HG03159 (cell line): Measurements from ENCODE around the gene BMP8B.

Experiments
- ATAC-seq: cut with Tn5 transposase; IDR thresholded peaks from one replicate; pipeline ENCODE4 v1.9.1; 2021; ENCODE audit warnings: mild to moderate bottlenecking, moderate library complexity; ENCODE audit not compliant: unreplicated experiment

BMP8B gene

DNA sequence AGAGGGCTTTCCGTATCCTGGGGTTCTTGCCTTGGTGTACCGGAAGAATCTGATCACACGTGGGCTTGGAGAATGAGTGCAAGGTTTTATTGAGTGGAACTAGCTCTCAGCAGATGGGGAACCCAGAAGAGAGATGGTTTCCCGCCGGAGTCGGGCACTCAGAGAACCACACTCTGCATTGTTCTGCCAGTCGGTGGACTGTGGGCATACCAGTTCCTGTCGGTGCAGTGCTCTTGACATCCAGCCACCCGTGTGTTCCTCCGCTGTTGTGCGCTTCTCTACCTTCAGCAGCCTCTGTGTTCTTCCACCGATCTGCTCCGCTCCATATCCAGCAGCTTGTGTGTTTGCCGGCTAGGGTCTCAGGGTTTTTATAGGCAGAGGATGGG lies 60.7 kb downstream of the BMP8B start:
- no peak for ATAC-seq

GRCh38 chr1:39727221-39727931 lies 61.3 kb downstream of the BMP8B start:
- ATAC-seq: no peak

- no peak for ATAC-seq
These were observed 62.1 kb downstream of the BMP8B start for GRCh38 chr1:39726600-39726999.

DNA sequence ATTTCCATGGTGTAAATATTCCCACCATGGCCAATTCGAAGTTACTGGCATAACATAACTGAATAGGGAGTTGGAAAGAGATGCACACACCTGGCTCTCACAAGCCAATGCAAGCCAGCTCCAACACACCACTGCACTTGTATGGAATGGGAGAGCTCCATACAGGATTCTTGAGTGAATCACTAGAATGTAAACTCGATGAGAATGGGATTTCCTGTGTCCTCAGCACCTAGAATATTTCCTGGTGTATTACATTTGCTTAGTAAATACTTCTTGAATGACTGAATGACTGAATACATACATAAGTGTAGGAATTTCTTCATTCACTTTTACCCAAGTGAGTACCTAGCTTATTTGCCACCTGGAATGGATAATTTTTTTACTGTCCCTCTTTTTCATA lies 66.2 kb downstream of the BMP8B start:
- no peak for ATAC-seq

- ATAC-seq: no peak
These were observed 67.0 kb downstream of the BMP8B start for GRCh38 chr1:39721664-39722063.

DNA sequence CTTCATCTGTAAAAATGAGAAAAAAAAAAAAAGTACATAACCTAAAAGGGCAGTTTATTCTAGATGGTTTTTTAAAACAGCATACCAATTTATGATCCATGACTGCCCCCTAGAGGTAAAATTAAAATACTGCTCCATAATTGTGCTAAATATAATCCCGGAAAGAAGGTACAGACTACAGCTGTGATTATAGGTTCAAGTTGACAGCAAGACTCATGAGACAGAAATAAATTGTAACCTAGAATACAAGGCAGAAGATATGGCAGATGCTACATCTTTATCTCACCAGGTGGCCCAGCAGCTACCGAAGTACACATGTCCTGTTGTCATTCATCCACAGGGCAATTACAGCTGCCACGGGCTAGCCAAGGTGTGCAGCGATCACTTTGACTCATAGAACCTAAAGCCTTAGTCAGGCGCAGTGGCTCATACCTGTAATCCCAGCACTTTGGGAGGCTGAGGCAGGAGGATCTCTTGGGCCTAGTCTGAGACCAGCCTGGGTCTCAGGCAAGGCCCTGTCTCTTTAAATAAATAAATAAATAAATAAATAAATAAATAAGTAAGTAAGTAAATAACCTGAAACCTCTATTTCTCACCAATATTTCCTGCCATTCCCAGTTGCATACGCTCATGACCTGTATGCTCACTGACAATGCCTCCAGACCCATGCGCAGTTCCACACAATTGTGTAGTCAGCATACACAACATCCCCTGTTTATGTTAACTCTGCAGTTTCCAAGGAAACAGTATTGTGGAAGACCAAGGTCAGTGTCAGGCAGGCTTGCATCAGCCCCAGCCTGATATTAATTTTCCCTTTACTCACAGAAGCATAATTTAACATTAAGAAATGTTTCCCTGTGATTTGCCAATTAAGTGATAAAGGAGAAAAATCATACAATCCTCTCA lies 68.3 kb downstream of the BMP8B start:
- ATAC-seq: no peak

- ATAC-seq: no peak
These were observed 70.9 kb downstream of the BMP8B start for GRCh38 chr1:39717809-39718208.

GRCh38 chr1:39713557-39713956 lies 75.1 kb downstream of the BMP8B start:
- ATAC-seq: no peak

GRCh38 chr1:39711966-39712340 lies 76.7 kb downstream of the BMP8B start:
- ATAC-seq: no peak

DNA sequence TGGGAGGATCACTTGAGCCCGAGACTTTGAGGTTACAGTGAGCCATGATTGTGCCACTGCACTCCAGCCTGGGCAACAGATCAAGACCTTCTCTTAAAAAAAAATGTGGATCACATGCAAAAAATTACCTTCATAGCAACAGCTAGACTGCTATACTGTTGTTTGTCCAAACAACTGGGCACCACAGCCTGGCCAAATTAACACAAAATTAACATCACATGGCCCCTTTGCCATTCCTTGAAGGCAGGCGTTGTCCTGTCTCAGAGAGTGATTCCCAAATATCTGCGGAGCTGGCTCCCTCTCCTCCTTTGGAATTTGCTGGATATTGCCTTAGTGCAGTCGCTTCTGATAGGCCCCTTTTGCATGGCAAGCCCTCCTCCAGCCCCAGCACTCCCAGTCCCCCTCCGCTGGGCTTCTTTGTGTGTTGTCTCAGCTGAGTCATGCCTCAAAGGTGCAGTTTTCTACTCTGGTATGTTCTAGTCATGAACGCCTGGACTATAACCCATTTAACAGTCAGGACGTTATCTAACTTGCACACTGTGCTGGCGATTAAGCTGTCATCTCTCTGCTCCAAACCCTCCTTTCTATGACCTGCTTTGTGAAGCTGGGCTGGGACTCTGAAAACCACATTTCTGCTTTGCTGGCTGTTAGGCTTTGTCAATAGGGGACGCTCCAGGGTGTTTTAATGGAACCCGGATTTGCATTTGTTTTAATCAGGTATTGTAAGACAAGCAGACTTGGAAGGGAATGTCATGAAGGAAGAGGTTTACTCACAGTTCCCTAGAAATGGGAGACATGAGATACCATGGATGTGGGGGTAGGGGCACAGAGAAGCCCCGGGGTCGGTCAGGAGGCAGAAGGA lies 77.3 kb downstream of the BMP8B start:
- no peak for ATAC-seq

DNA sequence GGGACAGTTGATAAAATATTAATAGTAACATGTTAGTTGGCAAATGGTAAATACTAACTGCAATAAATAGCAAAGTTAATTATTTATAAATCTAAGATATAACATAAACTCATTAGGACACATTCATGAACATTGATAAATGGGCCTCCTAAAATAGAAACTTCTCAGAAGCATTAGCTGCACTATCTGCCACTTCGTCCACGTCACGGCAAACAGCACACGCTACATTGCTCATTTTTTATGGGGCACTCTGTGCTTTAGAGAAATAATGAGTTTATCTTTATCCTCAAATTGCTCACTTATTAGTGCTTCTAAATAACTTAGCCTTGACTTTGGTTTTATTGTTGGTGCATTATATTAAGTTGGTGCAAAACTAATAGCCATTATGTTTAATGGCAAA lies 81.2 kb downstream of the BMP8B start:
- no peak for ATAC-seq
